B cell (primary cell): ENCODE results near the gene SKIC8. TPM values are rescaled to one million over a fixed set of nuclear protein-coding genes. Genes with fewer than 3 reads are reported as not detected.
"Not testable (repeated sequence)": the region's sequence is repeated elsewhere in the genome, so short reads cannot be mapped to it uniquely, and the experiment has no call there.

Experiments
- ATAC-seq: fragments of 200-7000 bp; cut with Tn5 transposase; one replicate; pipeline ENCODE4 v1.10.0; 2021; ENCODE audit warnings: low read depth, mild to moderate bottlenecking, moderate number of reproducible peaks, moderate library complexity
- CTCF ChIA-PET: fragments of 350-600 bp; sonication (Branson Sonifier 250); formaldehyde crosslinking; loops from one replicate; lab custom pipeline; 2021; ENCODE audit warnings: antibody characterized with exemption, inconsistent platforms; lab: Charles Lee
- POLR2A ChIA-PET: fragments of 350-600 bp; sonication (Branson Sonifier 250); formaldehyde crosslinking; loops from one replicate; lab custom pipeline; 2021; ENCODE audit warnings: antibody characterized with exemption; lab: Charles Lee
- DNase-seq: peaks from one replicate; pipeline ENCODE4 v3.0.0; 2013
- H2AFZ ChIP-seq: 2 replicates; pipeline ENCODE4 v1.6.1; 2012; ENCODE audit warnings: mild to moderate bottlenecking, low read depth, low read length; ENCODE audit not compliant: insufficient read depth, poor library complexity, severe bottlenecking
- H3K27ac ChIP-seq, 2 donors: 1 replicate in 1 of 2; 2 replicates in 1 of 2; pipeline ENCODE4 v1.5.1; 2012 to 2013; ENCODE audit warnings: low read length in 2 of 2, mild to moderate bottlenecking in 2 of 2, moderate library complexity in 1 of 2
- H3K27me3 ChIP-seq, 4 experiments: fragments of 200-600 bp in 1 of 4; sonication (generic) in 1 of 4; replicated peaks in 1 of 4; 1 replicate in 2 of 4; 2 replicates in 2 of 4; pipeline versions ENCODE4 v1.6.1 to v1.7.0; 2013 to 2016; ENCODE audit warnings: low read length in 3 of 4, mild to moderate bottlenecking in 2 of 4, mixed read lengths in 1 of 4, moderate library complexity in 1 of 4; ENCODE audit not compliant: insufficient read depth in 4 of 4, control insufficient read depth in 3 of 4; ENCODE audit errors: control extremely low read depth in 1 of 4
- H3K36me3 ChIP-seq, 2 experiments: replicated peaks in 1 of 2; 1 replicate in 1 of 2; 2 replicates in 1 of 2; pipeline versions ENCODE4 v1.6.1 to v1.7.1; 2013; ENCODE audit warnings: low read length in 1 of 2; ENCODE audit not compliant: insufficient read depth in 2 of 2, control insufficient read depth in 1 of 2; ENCODE audit errors: control extremely low read depth in 1 of 2, extremely low read depth in 1 of 2
- H3K4me1 ChIP-seq, 2 donors: fragments of 200-600 bp in 1 of 2; sonication (generic) in 1 of 2; 1 replicate in 1 of 2; 2 replicates in 1 of 2; pipeline versions ENCODE4 v1.5.1 to v1.6.1; 2013 to 2017; ENCODE audit warnings: low read length in 2 of 2; ENCODE audit not compliant: control insufficient read depth in 2 of 2, insufficient read depth in 2 of 2
- H3K4me2 ChIP-seq: replicated peaks from 2 replicates; pipeline ENCODE3; 2012; ENCODE audit warnings: mild to moderate bottlenecking, low read depth, low read length; ENCODE audit not compliant: poor library complexity, severe bottlenecking
- H3K4me3 ChIP-seq, 5 experiments: fragments of 200-600 bp in 1 of 5; sonication (generic) in 1 of 5; 1 replicate in 3 of 5; 2 replicates in 2 of 5; pipeline versions ENCODE4 v1.5.1 to v1.7.0; 2011 to 2016; ENCODE audit warnings: low read length in 4 of 5, mild to moderate bottlenecking in 4 of 5, low read depth in 2 of 5, control low read depth in 1 of 5, moderate library complexity in 1 of 5; ENCODE audit not compliant: insufficient read depth in 1 of 5; ENCODE audit errors: control extremely low read depth in 1 of 5, extremely low read depth in 1 of 5
- H3K79me2 ChIP-seq: fragments of 200-600 bp; sonication (generic); one replicate; pipeline ENCODE4 v1.6.0; 2016; ENCODE audit warnings: low read length; ENCODE audit not compliant: control insufficient read depth, insufficient read depth
- H3K9ac ChIP-seq: fragments of 200-600 bp; sonication (generic); 2 replicates; pipeline ENCODE4 v1.6.1; 2017; ENCODE audit warnings: mild to moderate bottlenecking, low read length, moderate library complexity
- H3K9me3 ChIP-seq, 3 donors: one replicate each; pipeline versions ENCODE4 v1.6.1 to v1.7.1; 2013; ENCODE audit warnings: low read length in 2 of 3; ENCODE audit not compliant: control insufficient read depth in 2 of 3, insufficient read depth in 1 of 3; ENCODE audit errors: control extremely low read depth in 1 of 3
- H4K20me1 ChIP-seq: 2 replicates; pipeline ENCODE4 v1.6.0; 2012; ENCODE audit warnings: mild to moderate bottlenecking, low read length; ENCODE audit not compliant: insufficient read depth, control insufficient read depth, poor library complexity, severe bottlenecking
- H3K27ac Mint-ChIP-seq: one replicate; pipeline ENCODE4 v1.8.0; 2021; ENCODE audit warnings: mixed read lengths
- H3K27me3 Mint-ChIP-seq: one replicate; pipeline ENCODE4 v1.8.0; 2021; ENCODE audit warnings: mixed read lengths
- H3K4me1 Mint-ChIP-seq: one replicate; pipeline ENCODE4 v1.8.0; 2021; ENCODE audit warnings: mixed read lengths
- H3K4me3 Mint-ChIP-seq: one replicate; pipeline ENCODE4 v1.8.0; 2021; ENCODE audit warnings: mixed read lengths
- H3K9me3 Mint-ChIP-seq: one replicate; pipeline ENCODE4 v1.8.0; 2022; ENCODE audit warnings: mixed read lengths; ENCODE audit not compliant: insufficient read depth
- CTCF ChIP-seq: fragments of 200-600 bp; IDR thresholded peaks from one replicate; pipeline ENCODE4 v1.8.0; 2022; ENCODE audit warnings: antibody characterized with exemption, mild to moderate bottlenecking
- EZH2 ChIP-seq: IDR thresholded peaks from 2 replicates; pipeline ENCODE4 v1.6.1; 2012; ENCODE audit warnings: borderline replicate concordance, low read depth, mild to moderate bottlenecking, moderate library complexity, low read length; ENCODE audit not compliant: insufficient read depth, poor library complexity, severe bottlenecking
- WGBS: methylation state at CpG from one replicate; pipeline ENCODE4 v1.1.5; 2013; ENCODE audit warnings: missing lambda C conversion rate; ENCODE audit not compliant: insufficient coverage; 5-methylcytosine and 5-hydroxymethylcytosine counted together
- intact Hi-C: fragments of 100-400 bp; cut with micrococcal nuclease; formaldehyde crosslinking; loops from one replicate; pipeline ENCODE4 v1.10.0; 2022
- polyA plus RNA-seq: library from polyadenylated mRNA; depleted of rRNA; stranded (reverse); fragments of >200 nt; gene quantifications from 2 replicates; pipeline ENCODE4 v1.2.3, GENCODE V29; 2012
- total RNA-seq, 2 donors: library from RNA; stranded (reverse); fragments of 120-200 nt in 1 of 2; gene quantifications; 1 replicate in 1 of 2; 2 replicates in 1 of 2; pipeline versions ENCODE4 v1.2.3 to v1.2.4, GENCODE V29; 2013 to 2022

Gene SKIC8
- total and polyA plus RNA-seq, 2 donors (not counting 1 experiment from before 2014, with no cell fraction given) = 31.9 to 40.2 TPM

GRCh38 chr15:78247911-78248310 is 51.5 kb downstream of the SKIC8 start:
- Histone ChIP-seq H3K27me3 (no peaks in the 10 kb centered on the region), H3K4me1 (no peaks in the 10 kb centered on the region), H3K9ac (no peak overlapping the region), H3K36me3 (no peaks in the 10 kb centered on the region), H3K79me2 (no peaks in the 10 kb centered on the region), H4K20me1 (no peaks in the 10 kb centered on the region), H3K4me2 (no peak overlapping the region), H3K4me3 (no peak overlapping the region), H2AFZ (no peak overlapping the region), H3K9me3 (no peaks in the 10 kb centered on the region), H3K27ac (no peak overlapping the region)
- H3K27ac Mint-ChIP-seq = no peak overlapping the region
- no peak for DNase-seq
- H3K27me3 Mint-ChIP-seq = peaks cover 14% of the 10 kb centered on the region
- no peak for TF ChIP-seq EZH2
- TF ChIP-seq CTCF = no peak
- intact Hi-C loops = no loop called here
- ATAC-seq = no peak
- H3K4me3 Mint-ChIP-seq = no peak overlapping the region
- CTCF ChIA-PET = no interaction called here
- no peaks in the 10 kb centered on the region for H3K9me3 Mint-ChIP-seq
- no CpG with 5 or more reads among the region's 1 CpG for WGBS
- POLR2A ChIA-PET = no interaction called here
- H3K4me1 Mint-ChIP-seq = no peaks in the 10 kb centered on the region

GRCh38 chr15:78245976-78246620 is 53.3 kb downstream of the SKIC8 start:
- H3K27ac Mint-ChIP-seq = not testable (repeated sequence)

GRCh38 chr15:78245392-78245791 is 54.0 kb downstream of the SKIC8 start:
- H3K9ac ChIP-seq, H4K20me1 ChIP-seq, H3K4me1 ChIP-seq, DNase-seq, H3K4me3 Mint-ChIP-seq, H3K27me3 ChIP-seq, H3K4me3 ChIP-seq, H3K9me3 ChIP-seq, H3K4me1 Mint-ChIP-seq, H3K36me3 ChIP-seq, H3K4me2 ChIP-seq, H3K27me3 Mint-ChIP-seq, H3K27ac ChIP-seq, intact Hi-C loops, H3K79me2 ChIP-seq, H3K27ac Mint-ChIP-seq, ATAC-seq, H2AFZ ChIP-seq, POLR2A ChIA-PET, H3K9me3 Mint-ChIP-seq: not testable (repeated sequence)
- CTCF ChIA-PET = interaction anchor here (7.2 to 8.0 kb wide), 2 partner anchors 49 to 133 kb away, joined by 78 to 195 read pairs; no protein-coding TSS in a partner anchor
- WGBS = 82% methylated on average over 9 of the region's 14 CpGs

More at GRCh38 chr15:78245976-78246620, 53.3 kb downstream of the SKIC8 start:
- H3K9ac ChIP-seq, H3K4me1 ChIP-seq, H3K79me2 ChIP-seq, H3K4me2 ChIP-seq, H4K20me1 ChIP-seq, H3K27ac ChIP-seq, H3K4me3 Mint-ChIP-seq, ATAC-seq, DNase-seq, H3K9me3 Mint-ChIP-seq, H3K4me1 Mint-ChIP-seq, H3K27me3 ChIP-seq, POLR2A ChIA-PET, intact Hi-C loops, H3K4me3 ChIP-seq, H2AFZ ChIP-seq, H3K9me3 ChIP-seq, H3K36me3 ChIP-seq: not testable (repeated sequence)
- WGBS = 93% methylated on average over 31 of the region's 39 CpGs
- CTCF ChIA-PET = interaction anchor here (0.6 to 8.0 kb wide), 2 partner anchors 50 to 134 kb away, joined by 3 to 195 read pairs; no protein-coding TSS in a partner anchor
- peaks cover 14% of the 10 kb centered on the region for H3K27me3 Mint-ChIP-seq
